ENCODE data around the gene POM121L2.

POM121L2 gene

DNA sequence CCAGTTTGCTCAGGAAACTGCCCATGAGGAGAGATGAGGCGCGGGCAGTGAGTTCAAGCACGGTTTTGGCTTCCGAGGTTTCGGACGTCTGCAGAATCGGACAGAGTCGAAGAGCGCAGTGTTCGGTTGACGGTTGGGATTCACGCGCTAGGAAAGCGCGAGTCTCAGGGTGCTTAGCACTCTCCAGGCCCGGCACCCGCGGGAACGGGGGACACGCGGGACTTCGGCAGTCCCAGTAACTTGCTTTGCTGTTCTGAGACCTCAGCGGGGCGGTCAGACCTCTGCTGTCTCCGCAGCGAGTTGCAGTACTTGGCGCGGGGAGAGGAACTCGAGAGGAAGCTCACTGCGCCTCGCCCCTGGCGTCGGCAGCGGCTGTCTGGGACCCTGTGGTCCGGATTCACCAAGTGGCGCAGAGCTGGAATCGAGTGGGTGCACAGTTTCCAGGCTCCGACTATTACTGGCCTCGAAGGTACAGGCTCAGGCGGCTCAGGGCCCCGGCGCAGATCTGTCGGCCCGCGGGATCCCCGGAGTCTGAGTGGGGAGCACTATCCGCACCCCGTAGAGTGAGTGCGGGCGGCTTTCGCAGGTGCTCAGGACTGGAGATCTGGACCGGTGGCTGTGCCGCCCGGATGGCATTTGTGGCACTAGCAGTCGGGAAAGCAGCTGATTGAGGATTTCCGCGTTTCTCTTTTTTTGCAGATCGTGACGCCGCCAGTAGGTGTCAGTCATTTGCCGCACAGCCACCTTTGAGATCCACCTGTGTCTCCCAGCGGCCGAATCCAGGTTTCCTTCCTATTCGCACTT, at the start of gene POM121L2:
POM121L2 (minus strand) TSS at position 128 of the 804 bp plus-strand sequence; CDS start at position 25, 103 bp downstream.
- no peak for FAIRE-seq

DNA sequence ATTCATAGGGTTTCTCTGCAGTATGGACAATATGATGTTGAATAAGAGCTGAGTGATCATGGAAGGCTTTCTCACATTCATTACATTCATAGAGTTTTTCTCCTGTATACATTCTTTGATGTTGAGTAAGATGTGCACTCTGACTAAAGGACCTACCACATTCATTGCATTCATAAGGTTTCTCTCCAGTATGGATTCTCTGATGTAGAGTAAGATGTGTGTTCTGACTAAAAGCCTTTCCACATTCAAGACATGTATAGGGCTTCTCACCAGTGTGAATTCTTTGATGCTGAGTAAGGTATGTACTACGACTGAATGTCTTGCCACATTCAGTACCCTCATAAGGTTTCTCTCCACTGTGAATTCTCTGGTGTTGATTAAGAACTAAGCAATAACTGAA, 47.2 kb upstream of the POM121L2 start:
- FAIRE-seq: no peak

DNA sequence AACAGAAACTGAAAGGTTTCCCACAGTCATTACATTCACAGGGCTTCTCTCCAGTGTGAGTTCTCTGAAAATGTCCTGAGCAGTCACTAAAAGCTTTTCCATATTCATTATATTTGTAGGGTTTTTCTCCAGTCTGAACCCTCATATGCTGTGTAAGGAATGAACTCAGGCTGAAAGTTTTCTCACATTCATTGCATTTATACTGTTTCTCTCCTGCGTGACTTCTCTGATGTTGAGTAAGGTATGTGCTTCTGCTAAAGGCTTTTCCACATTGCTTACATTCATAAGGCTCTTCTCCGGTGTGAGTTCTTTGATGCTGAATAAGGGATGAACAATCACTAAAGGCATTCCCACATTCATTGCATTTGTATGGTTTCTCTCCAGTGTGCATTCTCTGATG, 46.7 kb upstream of the POM121L2 start:
- FAIRE-seq: no peak

DNA sequence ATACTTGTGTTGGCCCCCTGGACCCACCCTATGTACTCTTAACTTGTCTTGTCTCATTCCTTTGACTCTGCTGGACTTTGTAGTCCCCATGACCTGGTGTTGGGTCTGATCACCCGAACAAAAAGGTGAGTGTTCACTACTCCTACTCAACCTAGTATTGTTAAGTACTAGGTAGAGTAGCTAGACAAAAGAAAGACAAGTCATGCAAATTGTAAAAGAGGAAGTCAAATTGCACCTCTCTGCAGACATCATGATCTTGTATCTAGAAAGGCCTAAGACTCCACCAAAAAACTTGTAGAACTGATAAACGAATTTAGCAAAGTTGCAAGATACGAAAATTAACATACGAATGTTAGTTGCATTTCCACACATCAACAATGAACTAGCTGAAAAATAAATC, 40.8 kb upstream of the POM121L2 start:
- FAIRE-seq: no peak

DNA sequence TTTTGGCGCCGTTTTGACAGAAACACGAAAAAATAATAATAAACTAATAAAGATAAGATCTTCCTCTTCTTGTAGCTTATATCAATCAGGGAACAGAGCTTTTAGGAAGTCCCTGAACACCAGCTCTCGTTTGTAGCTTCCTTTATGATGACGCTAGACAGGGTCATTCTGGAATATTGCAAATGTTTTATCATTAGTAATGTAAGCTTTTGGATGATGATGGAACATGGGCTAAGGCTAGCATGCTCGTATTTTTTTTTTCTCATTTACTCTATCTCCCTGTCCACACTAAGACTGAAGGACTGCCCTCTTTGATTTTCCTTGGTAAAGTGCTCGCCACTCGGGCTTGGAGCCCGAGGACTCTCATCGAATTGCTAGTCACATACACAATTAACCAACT, 22.1 kb upstream of the POM121L2 start:
- FAIRE-seq: no peak

DNA sequence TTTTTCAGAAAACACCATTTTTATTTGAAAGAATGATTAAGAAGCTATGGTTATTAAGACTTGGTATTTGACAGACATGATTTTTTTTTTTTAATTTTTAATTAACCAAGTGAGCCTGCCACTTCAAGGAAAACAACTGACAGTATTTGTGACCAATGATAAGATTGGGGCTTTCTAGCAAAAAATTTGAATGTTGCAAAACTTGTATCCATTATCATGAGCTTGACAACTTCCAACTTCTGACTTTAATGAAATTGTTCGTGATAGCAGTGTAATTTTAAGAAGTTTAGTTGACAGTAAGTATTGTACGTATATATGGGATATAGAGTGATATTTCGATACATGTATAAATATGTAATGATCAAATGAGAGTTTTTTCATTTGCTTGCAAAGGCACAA, 21.6 kb upstream of the POM121L2 start:
- no peak for FAIRE-seq

DNA sequence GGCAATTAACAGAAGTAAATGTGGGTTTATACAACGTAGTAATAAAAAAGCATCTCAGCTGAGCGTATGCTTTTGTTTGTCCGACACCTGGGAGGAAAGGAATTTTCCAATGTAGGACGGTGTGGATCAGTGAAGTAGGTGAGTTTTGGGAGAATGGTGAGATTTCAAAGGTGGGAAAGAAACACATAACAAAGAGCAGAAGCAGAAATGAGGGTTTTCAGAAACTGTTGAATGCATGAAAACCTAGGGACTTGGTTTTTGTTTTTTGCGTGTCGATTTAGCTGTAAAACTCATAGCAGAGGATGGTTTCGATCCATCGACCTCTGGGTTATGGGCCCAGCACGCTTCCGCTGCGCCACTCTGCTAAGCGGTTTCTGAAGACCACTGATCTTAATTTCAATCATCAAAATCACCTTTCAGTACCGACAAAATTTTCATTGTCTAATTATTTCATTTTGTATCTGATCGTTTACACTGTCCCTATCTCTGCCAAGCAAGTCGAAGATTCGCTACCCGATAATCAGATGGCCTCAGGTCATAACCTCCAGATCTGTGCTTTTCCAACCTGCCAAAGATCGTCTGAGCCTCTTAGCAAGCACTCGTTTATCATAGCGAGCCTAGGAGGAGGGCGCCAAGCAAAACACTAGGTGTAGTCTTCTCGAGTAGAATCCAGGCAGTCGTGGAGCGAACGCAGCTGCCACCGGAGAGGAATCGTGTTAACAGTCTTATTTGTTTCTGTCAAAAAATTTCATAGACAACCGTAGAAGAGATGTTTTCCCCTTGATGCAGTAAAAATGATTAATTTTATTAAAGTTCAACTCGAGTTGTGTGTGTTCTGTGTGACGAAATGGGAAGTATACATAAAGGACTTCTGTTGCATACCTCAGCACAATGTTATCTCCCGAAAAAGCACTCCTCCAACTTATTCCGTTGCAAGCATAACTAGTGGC, 20.9 kb upstream of the POM121L2 start:
- no peak for FAIRE-seq

DNA sequence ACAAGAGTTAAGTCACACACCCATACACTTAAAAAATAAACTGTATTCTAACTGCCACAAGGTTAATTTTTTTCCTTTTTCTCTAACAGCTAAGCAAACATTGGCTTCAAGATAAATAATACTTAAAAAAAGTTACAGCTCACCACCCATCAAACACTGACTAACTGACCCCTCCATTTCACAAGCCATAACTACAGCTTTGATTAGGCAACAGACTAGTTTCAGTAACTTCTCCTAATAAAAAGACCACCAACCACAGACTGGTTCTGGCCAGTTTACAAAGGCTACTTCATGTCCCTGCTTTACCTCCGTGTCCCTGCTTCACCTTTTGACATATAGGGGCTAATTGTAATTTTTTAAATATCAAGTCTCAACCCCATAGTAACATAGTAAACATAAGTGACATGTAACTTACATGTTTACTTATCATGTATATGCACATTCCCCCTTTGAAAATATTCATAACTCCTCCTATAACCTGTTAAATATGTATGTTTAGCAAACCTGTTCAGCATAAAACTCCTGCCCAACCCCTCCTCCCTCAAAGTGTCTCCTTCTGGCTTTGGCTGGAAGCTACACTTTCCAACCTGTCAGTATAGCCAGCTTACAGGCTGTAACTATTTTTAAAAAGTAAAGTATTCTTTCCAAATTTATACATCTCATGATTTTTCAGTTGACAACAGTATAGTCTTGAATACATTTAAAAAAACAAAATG, 15.1 kb upstream of the POM121L2 start:
- FAIRE-seq: no peak

DNA sequence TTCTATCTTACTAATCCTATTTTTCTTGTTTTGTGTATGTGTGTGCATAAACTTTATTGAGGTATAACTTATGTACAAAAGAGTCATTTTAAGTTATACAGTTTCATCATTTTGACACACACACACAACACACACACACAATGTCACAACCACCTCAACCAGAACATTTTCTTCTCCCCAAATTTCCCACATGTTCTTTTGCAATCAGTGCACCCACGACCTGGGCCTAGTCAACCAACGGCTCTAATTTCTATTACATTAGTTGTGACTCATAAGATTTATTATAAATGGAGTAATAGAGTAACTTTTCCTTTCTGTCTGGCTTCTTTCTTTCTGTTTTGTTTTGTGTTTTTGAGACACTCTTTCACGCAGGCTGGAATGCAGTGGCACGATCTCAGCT, 9.8 kb upstream of the POM121L2 start:
- FAIRE-seq: no peak

DNA sequence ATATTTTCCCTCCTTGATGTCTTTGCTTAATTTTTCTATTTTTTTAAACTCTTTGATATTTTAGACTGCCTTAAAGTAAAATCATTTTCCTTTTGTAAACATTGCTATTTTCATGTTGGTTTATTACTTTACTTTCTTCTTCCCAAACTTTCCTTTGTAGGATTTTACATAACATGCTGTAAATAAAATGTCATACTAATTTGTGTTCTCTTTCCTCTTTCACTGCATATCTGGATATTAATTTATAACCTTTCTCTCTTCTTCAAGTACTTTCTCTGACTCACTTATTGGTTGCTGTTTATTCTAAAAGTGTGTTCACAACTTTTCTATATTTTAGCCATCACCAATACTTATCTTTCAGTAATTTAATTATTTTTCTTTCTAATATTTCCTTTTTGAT, 9.3 kb upstream of the POM121L2 start:
- no peak for FAIRE-seq

DNA sequence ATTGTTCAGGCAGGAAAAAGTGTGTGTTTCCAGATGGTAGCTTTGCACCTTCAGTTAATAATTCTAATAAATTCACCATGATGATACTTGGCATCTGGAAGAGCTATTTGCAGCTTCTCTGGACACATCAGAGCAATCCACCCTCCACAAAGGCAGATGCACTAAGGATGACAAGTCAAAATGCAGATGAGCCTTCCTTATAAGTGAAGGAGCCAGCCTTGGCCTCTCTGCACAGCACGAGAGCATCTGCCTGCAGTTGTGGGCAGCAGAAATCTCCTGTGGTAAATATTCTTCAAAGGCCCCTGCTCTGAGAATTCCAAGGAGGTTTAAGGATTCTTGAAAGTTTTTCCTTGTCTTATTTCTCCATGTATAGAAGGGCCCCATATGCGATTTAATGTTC, 6.9 kb upstream of the POM121L2 start:
- FAIRE-seq: no peak

DNA sequence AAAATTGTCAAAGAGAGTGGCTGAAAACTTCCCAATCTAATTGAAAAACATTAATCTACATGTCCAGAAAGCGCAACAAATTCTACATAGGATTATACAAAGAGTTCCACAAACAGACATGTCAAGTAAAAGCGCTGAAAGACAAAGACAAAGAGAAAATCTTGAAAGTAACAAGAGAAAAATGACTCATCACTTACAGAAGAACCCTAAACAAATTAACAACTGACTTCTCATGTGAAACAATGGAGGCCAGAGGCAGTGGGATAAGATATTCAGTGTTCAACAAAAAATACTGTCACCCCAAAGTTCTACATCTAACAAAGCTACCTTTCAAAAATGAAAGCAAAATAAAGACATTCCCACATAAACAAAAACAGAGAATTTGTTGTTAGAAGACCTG, 2.0 kb upstream of the POM121L2 start:
- no peak for FAIRE-seq

DNA sequence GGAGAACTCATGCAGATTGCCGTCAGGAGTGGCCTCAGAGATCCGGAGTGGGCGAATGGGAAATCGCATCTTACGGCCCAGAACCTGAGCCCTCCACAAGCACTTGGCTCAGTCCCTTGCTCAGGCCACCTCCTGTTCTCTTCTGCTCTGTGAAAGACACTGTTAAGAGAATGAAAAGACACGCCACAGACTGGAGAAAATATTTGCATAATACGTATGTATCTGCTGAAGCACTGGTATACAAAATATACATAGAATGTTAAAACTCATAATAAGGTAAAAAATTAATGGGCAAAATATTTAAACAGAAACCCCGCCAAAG, 838 bp upstream of the POM121L2 start:
- no peak for FAIRE-seq

DNA sequence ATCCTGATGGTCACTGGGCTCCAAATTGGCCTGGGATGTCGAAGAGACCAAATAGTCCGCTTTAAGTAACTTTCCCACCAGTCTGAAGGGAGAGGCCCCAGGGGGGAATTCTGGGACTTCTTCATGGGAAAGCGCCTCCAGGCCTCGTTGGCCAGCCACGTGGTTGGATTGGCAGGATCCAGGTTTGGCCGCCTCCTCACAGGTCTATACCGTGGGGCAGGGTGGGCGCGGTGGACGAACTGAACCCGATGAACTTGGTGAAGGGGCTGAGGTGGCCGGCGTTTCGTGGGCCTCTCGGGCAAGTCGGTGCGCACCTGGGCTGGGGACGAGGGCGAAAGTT, 297 bp downstream of the POM121L2 start:
- FAIRE-seq: no peak

DNA sequence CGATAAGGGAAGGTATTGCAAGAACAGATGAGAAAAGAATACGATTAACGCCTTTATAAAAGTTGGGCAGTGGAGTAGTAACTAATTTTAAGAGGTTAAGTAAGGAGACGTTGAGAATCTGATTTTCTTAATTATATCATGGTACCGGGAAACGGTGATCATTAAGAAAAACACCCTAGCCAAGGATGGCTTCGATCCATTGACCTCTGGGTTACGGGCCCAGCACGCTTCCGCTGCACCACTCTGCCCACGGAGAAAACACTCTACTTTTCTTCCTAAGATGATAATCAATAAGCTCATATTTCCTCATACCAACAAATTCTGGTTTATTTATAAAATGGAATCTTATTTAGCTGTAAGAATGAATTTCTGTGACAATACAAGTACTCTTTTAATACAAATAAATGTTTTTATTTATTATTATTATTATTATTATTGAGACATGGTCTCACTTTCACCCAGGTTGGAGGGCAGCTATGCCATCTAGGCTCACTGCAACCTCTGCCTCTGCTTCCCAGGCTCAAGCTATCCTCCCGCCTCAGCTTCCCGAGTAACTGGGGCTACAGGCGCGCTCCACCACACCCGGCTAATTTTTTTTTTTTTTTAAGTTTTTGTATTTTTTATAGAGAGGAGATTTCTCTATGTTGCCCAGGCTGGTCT, 8.3 kb downstream of the POM121L2 start:
- FAIRE-seq: no peak

DNA sequence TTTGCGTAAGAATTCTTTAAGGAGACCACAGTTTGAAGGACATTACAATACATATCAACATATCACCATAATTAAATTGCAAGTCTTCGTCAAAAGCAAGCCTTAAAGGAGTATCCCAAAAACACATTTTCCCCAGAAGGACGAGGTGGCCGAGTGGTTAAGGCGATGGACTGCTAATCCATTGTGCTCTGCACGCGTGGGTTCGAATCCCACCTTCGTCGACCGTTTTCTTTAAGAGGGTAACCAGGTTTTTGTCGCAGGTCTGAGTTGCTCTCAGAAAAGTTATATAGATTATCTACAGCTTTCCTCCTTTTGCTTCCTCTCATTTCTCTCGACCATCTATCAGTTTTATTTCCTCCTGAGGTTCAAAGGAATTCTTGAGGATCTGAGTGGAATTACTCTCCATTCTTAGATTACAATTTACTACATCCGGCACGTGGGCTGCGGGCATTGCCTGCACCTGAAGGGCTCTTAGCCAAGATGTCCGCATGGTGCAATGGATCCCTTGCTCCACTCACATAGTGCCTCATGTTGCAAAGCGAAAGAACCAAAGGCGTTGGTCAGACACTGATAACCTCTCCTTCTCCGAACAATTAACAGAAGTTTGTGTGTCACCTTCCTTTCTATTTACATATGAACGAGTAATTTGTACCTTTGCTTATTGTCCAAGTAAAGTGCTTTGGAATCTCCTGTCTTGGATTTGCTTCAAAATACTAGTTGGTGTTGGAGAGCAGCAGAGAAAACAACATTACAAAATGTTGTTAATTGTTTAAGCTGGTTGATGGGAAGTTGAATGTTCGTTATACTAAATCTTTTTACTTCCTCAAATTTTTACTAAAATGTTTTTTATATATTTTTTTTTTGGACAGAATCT, 14.0 kb downstream of the POM121L2 start:
- FAIRE-seq: no peak

DNA sequence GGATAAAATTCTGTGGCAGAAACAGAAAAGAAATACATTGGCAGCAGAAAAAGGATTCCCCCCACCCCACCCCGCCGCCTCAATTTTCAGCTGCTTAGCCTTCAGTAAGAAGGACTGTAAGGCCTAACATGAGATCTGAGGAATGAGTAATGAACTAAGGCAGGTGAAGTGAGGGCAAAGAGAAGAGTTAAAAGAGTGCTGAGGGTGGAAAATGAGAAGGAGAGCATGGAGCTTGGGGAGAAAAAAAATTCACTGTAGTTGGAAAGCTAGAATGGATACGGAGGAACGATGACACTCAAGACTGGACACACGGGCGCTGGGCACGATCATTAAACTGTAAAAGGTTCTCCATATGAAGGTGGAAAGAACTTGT, 14.6 kb downstream of the POM121L2 start:
- no peak for FAIRE-seq

DNA sequence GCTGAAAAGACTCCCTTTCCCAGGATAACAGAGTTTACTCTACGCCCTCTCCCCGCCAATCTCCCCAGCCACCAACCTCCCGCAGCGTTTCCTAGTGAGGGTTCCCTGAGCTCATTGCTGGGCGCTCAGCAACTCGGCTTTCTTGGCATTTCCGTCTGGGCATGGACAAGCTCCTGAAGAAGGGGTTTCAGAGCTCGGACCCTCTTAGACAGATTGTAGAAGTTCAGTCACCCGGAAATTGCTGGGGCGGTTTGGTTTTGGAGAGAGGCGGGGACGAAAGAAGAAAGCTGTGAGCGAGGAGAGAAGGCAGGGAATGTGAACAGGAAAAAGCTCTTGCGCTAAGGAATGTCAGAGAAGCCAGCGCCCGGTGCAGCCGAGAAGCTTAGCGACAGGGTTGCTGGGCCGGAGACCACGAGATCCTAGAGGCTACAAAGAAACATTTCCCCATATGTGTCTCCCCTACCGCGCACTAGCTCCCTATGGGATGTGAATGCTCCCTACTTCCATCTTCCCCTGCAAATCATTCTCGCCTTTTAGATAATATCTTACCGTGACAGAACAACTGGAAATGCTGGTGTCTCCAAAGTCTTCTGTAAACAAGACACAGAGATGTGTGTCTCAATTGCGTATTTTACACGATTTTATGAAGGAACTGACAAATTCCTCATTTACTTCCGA, 15.8 kb downstream of the POM121L2 start:
- no peak for FAIRE-seq

DNA sequence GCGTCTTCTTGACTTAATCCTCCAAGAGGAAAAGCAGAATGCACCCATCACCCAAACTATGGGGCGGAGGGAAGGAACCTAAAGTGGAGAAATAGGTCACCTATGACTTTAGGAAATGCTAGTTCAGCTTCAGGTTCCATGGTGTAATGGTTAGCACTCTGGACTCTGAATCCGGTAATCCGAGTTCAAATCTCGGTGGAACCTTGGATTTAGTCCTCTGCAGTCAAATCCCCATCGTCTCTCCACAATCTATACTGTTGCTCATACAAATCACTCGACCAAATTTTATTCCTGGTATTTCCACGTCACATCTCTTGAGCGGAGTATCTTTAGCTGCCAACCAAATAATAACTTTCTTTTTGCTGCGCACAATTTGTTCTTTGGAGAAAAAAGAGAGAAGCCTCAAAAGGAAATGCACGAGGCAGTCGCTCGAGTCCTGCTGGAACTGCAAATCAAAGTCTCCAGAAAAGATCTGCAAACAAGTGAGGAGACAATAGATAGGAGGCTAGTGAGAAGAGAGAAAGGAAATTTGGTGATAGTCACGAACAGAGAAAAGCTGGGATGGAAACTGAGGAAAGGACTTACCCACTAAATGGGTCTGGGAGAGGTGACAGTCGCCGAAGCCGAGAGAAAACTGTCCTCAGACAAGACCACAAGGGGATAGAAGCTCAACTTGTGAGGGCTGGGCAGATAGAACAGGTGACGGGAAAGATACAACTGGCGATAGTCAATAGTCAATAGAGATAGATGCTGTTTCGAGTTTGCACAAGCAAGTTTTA, 16.6 kb downstream of the POM121L2 start:
- FAIRE-seq: peak; percentile 41

DNA sequence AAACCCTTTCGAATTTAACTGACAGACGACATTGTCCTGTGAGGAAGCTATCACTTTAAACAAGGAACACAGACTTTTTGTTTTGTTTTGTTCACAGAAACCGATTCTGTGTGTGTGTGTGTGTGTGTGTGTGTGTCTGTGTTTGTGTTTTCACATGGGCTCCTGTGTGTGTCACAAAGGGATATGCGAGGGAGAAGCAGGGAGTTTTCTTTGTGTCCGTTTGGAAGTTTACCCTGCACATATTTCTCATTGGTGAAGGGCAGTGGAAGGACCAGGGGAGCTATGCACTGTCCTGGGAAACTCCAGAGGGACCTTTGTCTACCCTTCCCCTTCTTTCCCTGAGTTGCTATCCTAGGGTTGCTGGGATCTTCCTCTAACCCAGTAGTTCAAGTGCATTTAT, 17.7 kb downstream of the POM121L2 start:
- no peak for FAIRE-seq
